GM18507 (cell line): ENCODE results near the gene MED25.

Source experiments
- DNase-seq: peaks from one replicate; pipeline ENCODE4 v3.0.0; 2011; ENCODE audit warnings: low read depth; ENCODE audit not compliant: insufficient read length; ENCODE audit errors: extremely low spot score
- FAIRE-seq: peaks from 2 replicates; lab custom pipeline; 2011; peaks lifted over from hg19 to GRCh38; lab: Jason Lieb, UNC

Gene MED25

DNA sequence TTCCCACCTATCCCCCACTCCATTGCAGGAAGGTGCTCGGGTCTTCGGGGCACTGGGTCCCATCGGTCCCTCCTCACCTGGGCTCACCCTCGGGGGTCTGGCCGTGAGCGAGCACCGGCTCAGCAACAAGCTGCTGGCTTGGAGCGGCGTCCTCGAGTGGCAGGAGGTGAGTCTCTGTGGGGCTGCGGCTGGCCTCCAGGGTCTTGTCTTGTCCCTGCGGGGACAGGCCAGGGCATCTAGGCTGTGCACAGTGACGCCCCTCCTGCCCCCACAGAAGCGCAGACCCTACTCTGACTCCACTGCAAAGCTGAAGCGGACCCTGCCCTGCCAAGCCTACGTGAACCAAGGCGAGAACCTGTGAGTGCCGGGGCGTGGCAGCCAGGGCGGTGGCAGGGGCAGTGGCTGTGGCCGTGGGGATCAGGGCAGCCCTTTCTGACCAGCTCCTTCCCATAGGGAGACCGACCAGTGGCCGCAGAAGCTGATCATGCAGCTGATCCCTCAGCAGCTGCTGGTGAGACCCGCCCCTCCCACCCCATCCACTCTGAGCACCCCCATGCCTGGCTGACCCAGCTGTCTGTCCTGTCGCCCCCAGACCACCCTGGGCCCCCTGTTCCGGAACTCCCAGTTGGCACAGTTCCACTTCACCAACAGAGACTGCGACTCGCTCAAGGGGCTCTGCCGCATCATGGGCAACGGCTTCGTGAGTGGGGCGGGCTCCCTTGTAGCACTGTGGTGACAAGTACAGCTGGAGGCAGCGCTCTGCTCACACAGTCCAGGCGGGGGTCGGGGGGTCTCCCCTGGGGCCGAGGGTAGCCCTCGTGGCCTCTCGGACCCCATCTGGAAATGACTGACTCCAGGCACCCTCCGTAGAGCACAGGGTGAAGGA lies 36.5 kb downstream of the MED25 start:
- no peak for FAIRE-seq
- DNase-seq: no peak

DNA sequence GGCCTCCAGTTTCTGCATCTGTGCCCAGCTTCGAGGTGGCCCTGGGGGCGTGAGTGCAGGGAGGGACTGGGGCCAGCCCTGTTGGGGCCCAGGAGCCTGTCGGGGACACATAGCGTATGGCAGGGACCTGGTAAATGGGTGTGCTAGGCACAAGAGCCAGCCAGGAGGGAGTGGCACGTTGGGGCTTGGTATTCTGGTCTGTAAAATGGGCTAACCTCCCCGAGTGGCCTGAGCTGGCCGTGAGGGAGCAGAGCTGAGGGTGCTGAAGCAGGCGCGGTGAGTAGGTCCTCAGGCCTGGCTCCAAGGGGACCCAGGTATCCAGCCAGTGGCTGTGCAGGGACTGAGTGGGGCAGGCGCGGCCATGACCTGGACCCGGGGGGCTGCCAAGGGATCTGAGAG lies 37.2 kb downstream of the MED25 start:
- FAIRE-seq: no peak
- no peak for DNase-seq

DNA sequence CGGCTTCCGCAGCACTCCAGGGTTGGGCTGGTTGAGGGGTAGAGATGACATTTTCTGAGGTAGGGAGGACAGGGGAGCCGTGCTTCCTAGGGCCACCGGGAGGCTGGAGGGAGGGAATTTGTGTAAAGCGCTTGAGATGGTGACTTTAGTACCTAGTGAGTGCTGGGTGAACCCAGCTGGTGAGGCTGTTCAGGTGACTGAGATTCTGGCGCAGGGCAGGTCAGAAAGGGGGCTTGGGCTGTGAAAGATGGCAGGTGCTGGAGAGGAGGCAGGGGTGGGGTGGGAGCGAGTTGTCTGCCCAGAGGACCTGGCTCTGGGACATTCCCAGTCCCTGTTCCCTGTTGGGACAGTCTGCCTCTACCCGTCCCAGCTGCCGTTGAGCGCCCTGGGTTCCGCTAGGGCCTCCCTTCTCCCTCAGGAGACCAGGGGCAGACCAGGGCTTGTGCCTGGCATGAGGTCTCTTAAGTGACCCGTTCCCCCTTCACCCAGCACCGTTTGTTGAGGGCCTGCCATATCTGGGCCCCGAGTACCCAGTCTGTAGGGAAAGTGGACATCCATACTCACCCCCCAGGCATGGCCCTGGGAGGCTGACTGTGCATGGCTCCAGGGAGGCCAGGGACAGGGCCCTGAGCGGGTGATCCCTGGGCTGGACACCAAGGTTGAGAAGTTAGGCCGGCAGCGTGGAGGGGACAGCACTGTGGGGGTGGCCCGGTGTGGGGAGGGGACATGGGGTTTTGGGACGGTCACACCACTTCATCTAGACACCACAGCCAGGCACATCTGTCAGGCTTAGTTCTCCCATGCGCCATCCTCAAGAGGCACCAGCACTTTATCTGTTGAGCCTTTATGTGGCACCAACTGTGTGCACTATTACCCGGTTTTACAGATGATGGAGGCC lies 37.8 kb downstream of the MED25 start:
- FAIRE-seq (no peak), DNase-seq (no peak)

DNA sequence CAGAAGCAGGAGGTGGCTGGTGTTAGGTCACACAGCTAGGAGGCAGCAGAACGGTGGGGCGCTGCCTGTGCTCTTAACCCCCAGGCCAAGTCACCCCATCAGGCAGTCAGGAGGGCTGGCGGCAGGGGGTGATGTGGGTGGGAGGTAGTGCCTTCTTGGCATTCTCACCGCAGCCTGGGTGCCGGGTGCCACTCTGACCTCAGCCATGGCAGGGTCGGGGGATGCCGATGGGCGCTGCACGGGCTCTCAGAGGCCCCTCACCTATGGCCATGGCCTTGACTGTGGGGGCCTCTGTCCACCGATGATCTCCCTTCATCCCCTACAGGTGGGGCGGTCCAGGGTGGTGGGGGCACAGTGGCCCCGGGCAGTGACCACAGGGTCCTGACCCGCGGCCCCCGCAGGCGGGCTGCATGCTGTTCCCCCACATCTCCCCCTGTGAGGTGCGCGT lies 38.5 kb downstream of the MED25 start:
- FAIRE-seq (no peak), DNase-seq (no peak)

DNA sequence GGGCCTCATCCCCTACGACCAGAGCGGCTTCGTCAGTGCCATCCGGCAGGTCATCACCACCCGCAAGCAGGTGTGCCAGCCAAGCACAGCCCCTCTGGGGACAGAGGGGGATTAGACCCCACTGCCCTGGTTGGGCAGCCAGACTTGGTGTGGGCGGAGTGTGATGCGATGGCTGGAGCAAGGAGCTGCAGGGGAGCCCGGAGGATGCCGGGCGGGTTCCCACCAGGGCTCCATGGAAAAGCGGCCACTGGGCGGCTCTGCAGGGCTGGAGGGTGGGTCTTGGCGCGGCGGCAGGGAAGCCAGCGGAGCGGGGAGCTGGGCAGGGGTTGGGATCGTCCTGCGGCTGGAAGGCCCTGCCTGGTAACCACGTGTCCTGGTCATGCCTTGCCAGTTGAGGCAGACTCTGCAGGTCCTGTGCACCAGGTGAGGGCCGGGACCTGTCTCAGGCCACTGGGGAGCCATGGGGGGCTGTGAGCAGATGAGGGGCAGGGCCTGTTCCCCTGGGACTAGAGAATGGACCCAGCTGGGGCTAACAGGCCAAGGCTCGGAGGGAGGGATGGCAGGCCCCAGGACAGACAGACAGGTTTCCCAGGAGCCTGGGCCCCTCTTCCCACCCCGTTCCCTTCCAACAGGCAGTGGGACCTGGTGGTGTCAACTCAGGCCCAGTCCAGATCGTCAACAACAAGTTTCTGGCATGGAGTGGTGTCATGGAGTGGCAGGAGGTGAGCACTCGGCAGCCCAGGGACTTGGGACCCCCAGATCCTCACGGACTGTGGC lies 39.2 kb downstream of the MED25 start:
- DNase-seq (no peak), FAIRE-seq (no peak)

DNA sequence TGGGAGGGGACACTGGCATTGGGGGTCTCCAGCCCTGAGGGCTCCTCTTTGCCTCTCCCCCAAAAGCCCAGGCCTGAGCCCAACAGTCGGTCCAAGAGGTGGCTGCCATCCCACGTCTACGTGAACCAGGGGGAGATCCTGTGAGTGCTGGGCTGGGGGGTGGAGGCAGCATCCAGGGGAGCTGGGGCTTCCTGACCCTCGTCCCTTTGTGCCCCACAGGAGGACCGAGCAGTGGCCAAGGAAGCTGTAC lies 39.7 kb downstream of the MED25 start:
- FAIRE-seq (no peak), DNase-seq (no peak)

DNA sequence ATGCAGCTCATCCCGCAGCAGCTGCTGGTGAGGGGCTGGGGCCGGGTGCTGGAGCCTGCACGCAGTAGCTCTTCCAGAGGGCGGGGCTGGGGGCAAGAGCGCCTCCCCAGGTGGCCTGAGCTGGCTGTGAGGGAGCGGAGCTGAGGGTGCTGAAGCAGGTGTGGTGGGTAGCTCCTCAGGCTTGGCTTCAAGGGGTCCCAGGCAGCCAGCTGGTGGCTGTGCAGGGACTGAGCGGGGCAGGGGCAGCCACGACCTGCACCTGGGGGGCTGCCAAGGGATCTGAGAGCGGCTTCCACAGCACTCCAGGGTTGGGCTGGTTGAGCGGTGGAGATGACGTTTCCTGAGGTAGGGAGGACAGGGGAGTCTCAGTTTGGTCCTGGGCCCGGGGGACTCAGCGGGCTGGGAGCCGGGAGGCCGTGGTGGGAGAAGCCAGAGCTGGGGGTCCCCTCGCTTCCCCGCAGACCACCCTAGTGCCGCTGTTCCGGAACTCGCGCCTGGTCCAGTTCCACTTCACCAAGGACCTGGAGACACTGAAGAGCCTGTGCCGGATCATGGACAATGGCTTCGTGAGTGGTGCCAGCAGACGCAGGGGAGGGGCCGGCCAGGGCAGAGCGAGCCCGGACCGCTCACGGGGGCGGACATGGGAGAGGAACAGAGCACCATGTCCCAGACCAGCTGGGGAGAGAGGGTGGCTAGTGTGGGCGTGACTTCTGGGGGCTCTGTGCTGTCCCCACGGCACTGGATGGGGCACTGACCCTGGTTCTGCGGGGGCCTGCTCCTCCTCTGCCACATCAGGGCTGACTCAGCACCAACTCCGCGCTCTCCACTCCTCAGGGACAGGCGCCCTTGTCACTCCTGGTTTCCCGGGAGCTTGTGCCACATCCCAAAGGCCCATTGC lies 40.2 kb downstream of the MED25 start:
- FAIRE-seq: no peak
- DNase-seq: no peak

DNA sequence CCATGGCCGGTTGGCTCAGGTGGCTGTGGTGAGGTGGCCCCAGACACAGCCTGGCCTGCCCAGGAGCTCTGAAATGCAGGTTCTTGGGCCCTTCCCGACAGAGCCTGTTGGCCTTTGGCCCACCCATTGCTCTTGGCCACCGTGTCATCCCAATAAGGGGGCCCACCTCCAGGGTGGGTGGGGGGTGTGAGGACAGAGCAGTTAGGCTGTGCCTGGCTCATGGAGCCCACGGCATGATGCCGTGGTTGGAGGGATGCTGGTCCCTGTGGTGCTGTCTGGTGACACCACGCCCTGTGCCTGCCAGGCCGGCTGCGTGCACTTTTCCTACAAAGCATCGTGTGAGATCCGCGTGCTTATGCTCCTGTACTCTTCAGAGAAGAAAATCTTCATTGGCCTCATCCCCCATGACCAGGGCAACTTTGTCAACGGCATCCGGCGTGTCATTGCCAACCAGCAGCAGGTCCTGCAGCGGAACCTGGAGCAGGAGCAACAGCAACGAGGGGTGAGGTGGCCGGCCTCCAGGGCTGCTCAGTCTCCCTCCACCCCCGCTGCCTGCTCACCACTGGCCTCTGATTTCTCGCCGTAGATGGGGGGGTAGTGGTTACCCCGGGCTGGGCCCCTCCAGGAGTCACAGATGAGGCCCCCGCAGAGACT lies 41.7 kb downstream of the MED25 start:
- DNase-seq (no peak), FAIRE-seq (no peak)

DNA sequence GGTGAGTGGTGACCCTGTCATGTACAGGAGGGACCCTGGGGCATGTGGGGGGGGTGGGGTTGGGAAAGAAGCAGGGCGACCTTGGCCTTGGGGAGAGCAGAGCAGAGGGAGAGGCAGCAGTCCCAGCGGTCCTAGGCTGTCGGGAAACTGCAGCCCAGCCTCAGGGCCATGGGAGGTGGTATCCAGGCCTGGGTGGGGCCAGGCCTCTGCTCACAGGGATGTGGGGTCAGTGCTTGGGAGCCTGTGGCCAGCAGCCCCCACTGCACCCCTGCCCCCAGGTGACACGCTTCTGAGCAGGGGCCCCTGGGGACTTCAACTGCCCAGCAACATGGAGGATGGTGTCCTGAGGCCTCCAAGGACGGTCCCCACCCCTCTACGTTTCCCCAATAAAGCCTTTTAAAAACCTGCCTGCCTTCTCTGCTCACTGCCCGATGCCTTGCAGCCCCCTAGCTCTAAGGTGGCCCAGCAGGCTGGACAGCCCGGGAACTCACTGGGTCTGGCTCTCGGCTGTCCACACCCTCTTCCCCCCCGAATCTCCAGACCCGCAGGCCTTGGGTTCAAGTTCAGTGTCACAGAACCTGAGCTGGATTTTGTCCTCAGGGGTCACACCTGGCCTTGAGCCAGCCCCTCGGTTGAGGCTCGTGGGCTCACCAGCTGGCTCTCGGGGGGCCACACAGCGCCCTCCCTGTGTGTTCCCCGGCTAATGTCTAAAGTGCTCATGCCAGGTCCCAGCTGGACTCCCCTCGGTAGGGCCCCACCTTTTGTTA lies 42.4 kb downstream of the MED25 start:
- FAIRE-seq (no peak), DNase-seq (no peak)

DNA sequence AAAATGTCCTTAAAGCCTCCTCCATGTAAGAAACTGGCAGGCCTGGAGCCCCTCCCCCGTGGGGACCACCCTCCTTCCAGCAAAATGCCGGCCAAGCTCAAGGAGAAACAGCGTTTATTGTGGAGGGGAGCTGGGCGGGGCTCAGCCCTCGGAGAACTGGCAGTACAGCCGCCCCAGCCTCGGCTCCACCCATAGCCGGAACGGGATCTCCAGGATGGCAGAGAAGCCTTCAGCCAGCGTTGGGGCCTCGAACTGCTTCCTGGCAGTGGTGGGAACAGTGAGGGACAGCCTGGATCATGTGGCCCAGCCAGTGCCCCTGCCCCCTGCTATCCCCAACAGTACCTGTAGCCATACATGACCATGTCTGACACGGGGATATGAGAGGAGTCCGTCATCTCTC lies 43.0 kb downstream of the MED25 start:
- FAIRE-seq (no peak), DNase-seq (no peak)

DNA sequence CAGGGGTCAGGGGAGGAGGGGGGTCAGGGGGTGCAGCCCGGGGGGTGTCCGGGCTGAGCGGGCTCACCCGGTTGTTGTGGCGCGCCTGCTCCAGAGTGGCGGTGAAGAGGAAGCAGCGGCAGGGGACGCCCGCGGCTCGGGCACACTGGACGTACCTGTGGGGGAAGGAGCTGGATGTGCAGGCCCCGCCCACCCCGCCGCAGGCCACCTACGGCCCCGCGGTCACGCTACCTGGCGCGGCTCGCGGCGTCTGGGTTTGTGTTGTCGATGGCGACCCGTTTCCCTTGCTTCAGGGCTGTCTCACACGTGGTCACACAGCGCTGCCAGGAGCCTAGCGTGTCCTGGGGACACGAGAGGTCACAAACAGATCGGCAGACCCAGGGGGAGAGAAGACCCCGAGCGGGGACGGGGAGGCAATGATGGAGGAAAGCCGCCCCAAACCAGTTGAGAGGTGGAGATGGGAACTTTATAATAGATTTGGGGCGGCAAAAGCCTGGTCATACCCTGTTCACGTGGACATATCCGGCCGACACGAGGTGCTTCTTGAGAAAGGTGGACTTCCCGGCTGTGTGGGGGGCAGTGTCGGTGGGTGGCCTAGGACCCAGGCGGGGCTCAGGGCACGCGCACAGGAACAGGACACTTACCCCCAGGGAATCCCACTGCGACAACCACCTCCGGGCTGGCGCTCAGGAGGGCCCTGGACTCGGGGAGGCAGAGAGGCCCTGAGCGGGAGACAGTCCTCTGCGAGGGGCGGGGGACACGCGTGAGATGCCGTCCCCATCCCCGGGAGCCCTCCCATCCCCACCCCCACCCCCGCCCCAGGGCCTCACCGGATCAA lies 43.7 kb downstream of the MED25 start:
- no peak for DNase-seq
- FAIRE-seq: no peak

DNA sequence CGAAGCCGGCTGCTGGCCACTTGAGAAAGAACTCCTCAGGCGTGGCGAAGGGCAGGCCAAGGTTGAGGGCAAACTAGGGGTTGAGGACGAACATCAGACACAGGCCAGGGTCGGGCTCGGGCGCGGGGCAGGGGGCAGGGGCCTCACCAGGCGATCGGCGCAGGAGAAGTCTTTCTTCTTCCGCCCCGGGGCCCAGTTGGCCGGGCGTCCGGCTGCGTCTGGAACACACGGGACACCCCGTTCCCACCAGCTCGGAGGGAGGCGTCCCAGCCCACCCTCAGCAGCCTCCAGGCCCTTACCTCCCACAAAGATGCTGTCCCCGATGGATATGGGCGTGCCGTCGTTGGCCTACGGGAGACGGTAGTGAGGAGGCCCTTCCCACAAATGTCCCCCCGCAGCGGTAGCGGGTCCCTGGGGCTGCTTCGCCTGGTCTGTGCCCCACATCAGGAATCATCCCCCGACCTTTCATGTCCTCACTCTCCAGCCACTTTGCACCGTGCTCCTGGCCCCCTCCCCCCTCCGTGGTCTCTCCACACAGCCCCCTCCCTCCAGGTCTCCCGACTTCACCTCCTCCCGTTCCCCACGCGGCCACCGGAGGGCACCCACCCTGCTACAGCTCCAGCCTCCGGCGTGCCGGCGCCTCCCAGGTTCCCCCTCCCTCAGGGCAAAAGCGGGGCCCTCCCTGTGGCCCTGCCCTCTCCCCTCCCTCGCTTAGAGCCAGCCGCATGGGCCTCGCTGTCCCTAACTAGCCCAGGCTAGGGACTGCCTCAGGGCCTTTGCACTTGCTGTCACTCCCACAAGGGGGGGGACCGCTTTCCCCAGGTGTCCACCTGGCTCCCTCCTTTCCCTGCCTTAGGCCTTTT lies 44.5 kb downstream of the MED25 start:
- FAIRE-seq (no peak), DNase-seq (no peak)

DNA sequence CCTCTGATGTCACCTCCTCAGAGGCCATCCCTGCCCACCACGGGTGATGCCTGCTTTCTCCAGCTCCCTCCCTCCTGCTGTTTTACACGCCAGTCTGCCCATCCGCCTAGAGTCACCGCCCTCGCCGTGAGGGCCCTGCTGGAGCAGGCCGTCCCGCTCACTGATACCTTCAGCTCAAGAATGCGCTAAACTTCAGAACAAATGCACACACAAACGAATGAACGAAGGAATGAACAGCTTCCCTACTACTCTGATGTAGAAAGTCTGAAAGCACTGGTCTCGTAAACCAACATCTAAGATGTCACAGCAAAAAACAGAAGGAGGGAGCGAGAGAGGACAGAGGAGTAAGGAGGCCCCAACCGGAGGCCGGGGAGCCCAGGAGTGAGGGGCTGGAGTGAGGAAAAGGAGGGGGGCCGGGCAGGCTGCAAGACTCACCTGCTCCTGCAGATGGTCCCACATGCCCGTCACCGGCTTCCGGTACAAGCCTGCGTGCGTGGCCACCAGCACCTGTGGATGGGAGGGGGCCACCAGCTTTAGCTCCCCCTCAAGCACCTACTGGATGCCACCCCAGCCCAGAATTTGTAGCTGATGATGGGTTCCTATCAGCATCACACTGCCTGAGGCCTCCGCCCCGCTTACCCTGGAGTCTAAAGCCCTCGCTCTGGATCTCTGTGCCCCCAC lies 45.3 kb downstream of the MED25 start:
- DNase-seq (no peak), FAIRE-seq (no peak)

DNA sequence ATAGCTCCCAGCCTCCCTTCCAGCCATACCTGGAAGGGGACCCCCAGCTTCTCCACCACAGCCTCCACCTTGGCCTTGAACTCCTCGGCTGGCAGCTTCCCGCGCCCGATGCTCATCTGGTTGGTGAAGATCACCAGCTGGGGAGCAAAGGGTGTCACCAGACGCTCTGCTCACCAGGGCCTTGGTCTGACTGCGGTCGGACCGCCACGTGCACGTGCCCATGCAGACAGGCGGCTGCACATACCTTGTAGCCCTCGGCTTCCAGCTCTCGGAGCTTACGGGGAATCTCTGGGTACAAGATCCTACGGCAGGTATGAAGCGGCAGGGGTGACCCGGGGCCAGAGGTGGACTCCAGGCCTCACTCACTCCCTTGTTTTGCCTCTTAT lies 45.8 kb downstream of the MED25 start:
- no peak for DNase-seq
- FAIRE-seq: no peak

DNA sequence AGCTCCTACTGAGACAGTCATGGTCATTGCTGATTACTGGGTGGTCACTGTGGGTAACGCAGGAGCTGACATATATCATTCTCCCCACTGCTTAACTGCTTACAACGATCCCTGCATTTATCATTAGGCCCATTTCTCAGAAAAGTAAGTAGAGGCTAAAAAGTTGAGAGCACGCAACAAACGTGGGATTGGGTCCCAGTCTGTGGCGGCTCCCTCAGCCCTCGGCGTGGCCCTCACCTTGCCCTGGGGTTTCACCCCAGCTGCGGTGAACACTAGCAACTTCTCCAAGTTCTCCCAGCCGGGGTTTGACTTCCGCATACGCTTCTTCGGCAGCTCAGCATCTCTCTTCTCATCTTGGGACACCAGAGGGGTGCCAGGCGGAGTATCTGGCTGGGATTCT lies 46.8 kb downstream of the MED25 start:
- no peak for FAIRE-seq

More for the DNA sequence above, 46.8 kb downstream of the MED25 start:
- DNase-seq: no peak
